8988T (cell line): ENCODE measurements around the gene SORCS2.

Experiments
- DNase-seq: peaks from one replicate; pipeline ENCODE4 v3.0.0; 2011

The SORCS2 gene

GRCh38 chr4:7733201-7733600, 540.9 kb downstream of the SORCS2 start:
- DNase-seq, result no peak

GRCh38 chr4:7733801-7734650, 541.7 kb downstream of the SORCS2 start:
- no peak for DNase-seq

- no peak for DNase-seq
Measured at GRCh38 chr4:7734651-7735260, 542.4 kb downstream of the SORCS2 start.

- DNase-seq, result no peak
Measured at GRCh38 chr4:7735395-7735794, 543.1 kb downstream of the SORCS2 start.

GRCh38 chr4:7735961-7736360, 543.6 kb downstream of the SORCS2 start:
- DNase-seq, result no peak

- DNase-seq, result no peak
Measured at GRCh38 chr4:7736436-7737267, 544.3 kb downstream of the SORCS2 start.

- no peak for DNase-seq
Measured at GRCh38 chr4:7737268-7737645, 544.9 kb downstream of the SORCS2 start.

GRCh38 chr4:7737752-7738457, 545.6 kb downstream of the SORCS2 start:
- no peak for DNase-seq

- no peak for DNase-seq
Measured at GRCh38 chr4:7738458-7739076, 546.2 kb downstream of the SORCS2 start.

- DNase-seq, result no peak
Measured at GRCh38 chr4:7739077-7739917, 547.0 kb downstream of the SORCS2 start.

GRCh38 chr4:7739918-7740865, 547.9 kb downstream of the SORCS2 start:
- DNase-seq, result no peak

- no peak for DNase-seq
Measured at GRCh38 chr4:7740866-7741525, 548.7 kb downstream of the SORCS2 start.

- DNase-seq, result no peak
Measured at GRCh38 chr4:7741946-7742806, 549.8 kb downstream of the SORCS2 start.

- no peak for DNase-seq
Measured at GRCh38 chr4:7742807-7743280, 550.5 kb downstream of the SORCS2 start.

GRCh38 chr4:7744142-7744804, 551.9 kb downstream of the SORCS2 start:
- no peak for DNase-seq

- no peak for DNase-seq
Measured at GRCh38 chr4:7745301-7745885, 553.1 kb downstream of the SORCS2 start.

- no peak for DNase-seq
Measured at GRCh38 chr4:7746351-7747061, 554.2 kb downstream of the SORCS2 start.
